ENCODE measurements around the gene MYH9. TPM values are rescaled to one million over a fixed set of nuclear protein-coding genes. Genes with fewer than 3 reads are reported as not detected.

Gene MYH9
- total and polyA plus RNA-seq, 4 donors: 32.3 to 150 (median 98.7) TPM

- H3K27me3 ChIP-seq (ENCODE audit: control insufficient read depth in 4 of 4, insufficient read depth in 4 of 4, low read length in 3 of 4): no peaks in the 10 kb centered on the region
- H3K9ac ChIP-seq (ENCODE audit: low read depth in 1 of 2, low read length in 2 of 2): no peak overlapping the region
- H3K9me3 ChIP-seq (ENCODE audit: control insufficient read depth in 4 of 4, low read length in 3 of 4): no peaks in the 10 kb centered on the region
- H3K4me3 ChIP-seq (ENCODE audit: low read depth in 1 of 3, low read length in 3 of 3): no peak overlapping the region
- TF ChIP-seq GABPA (IDR thresholded peaks at IDR 0.05 in 1 of 2, conservative IDR thresholded peaks at IDR 0.05 in 1 of 2) (no peak), SP1 (IDR thresholded peaks at IDR 0.05) (no peak), YY1 (IDR thresholded peaks at IDR 0.05) (no peak)
- no peak for DNase-seq (ENCODE audit: low spot score)
- no peak overlapping the region for H3K27ac ChIP-seq (ENCODE audit: low read depth in 1 of 2, low read length in 2 of 2)
- peaks cover 15 to 40% (median 30%) of the 10 kb centered on the region in 4 donors for H3K36me3 ChIP-seq (ENCODE audit: control insufficient read depth in 4 of 4, insufficient read depth in 3 of 4, low read depth in 1 of 4, low read length in 3 of 4)
- 55% methylated on average over 8 of the region's 8 CpGs for WGBS
- H3K4me1 ChIP-seq (ENCODE audit: control insufficient read depth in 4 of 4, insufficient read depth in 4 of 4, low read length in 3 of 4): peaks cover 8 to 47% (median 35%) of the 10 kb centered on the region in 4 donors
Measured at GRCh38 chr22:36280379-36280778, 107.4 kb downstream of the MYH9 start.

- H3K4me3 ChIP-seq (ENCODE audit: low read depth in 1 of 3, low read length in 3 of 3): peak overlapping the region in 1 of 3 donors; percentile 23
- peak overlapping the region; percentile 33 to 73 for H3K27ac ChIP-seq (ENCODE audit: low read depth in 1 of 2, low read length in 2 of 2)
- H3K36me3 ChIP-seq (ENCODE audit: control insufficient read depth in 4 of 4, insufficient read depth in 3 of 4, low read depth in 1 of 4, low read length in 3 of 4): peaks cover 15 to 29% (median 21%) of the 10 kb centered on the region in 4 donors
- no peaks in the 10 kb centered on the region for H3K9me3 ChIP-seq (ENCODE audit: control insufficient read depth in 4 of 4, low read length in 3 of 4)
- H3K9ac ChIP-seq (ENCODE audit: low read depth in 1 of 2, low read length in 2 of 2): no peak overlapping the region
- H3K4me1 ChIP-seq (ENCODE audit: control insufficient read depth in 4 of 4, insufficient read depth in 4 of 4, low read length in 3 of 4): peaks cover 7 to 39% (median 29%) of the 10 kb centered on the region in 4 donors
- no peak for TF ChIP-seq GABPA (IDR thresholded peaks at IDR 0.05 in 1 of 2, conservative IDR thresholded peaks at IDR 0.05 in 1 of 2)
- TF ChIP-seq YY1 (IDR thresholded peaks at IDR 0.05): peak; percentile 70
- TF ChIP-seq NR2F2 (IDR thresholded peaks at IDR 0.05): no peak
- peak; percentile 58 for TF ChIP-seq HNF4G (IDR thresholded peaks at IDR 0.05)
- TF ChIP-seq RXRA (IDR thresholded peaks at IDR 0.05): peak; percentile 74 to 91
- TF ChIP-seq MAX (IDR thresholded peaks at IDR 0.05): no peak
- TF ChIP-seq ZBTB33 (IDR thresholded peaks at IDR 0.05): no peak
- TF ChIP-seq CTCF (IDR thresholded peaks at IDR 0.05; ENCODE audit: low read depth, low read length, missing input control): no peak
- no peak for TF ChIP-seq TAF1 (conservative IDR thresholded peaks at IDR 0.05)
- no peak for TF ChIP-seq EGR1 (IDR thresholded peaks at IDR 0.05; ENCODE audit: low read depth in 2 of 2)
- peak; percentile 79 for TF ChIP-seq FOXA2 (IDR thresholded peaks at IDR 0.05)
- TF ChIP-seq FOXA1 (IDR thresholded peaks at IDR 0.05): peak; percentile 70
- TF ChIP-seq ATF3 (IDR thresholded peaks at IDR 0.05): no peak
- TF ChIP-seq RAD21 (IDR thresholded peaks at IDR 0.05): peak; percentile 11 to 24
- peak; percentile 94 for TF ChIP-seq HNF4A (conservative IDR thresholded peaks at IDR 0.05)
- TF ChIP-seq JUND (IDR thresholded peaks at IDR 0.05): peak; percentile 60 to 73
- TF ChIP-seq SP1 (IDR thresholded peaks at IDR 0.05): peak; percentile 81
- TF ChIP-seq REST (IDR thresholded peaks at IDR 0.05): peak; percentile 67
- WGBS: 26% methylated on average over 8 of the region's 8 CpGs
- no peak for DNase-seq (ENCODE audit: low spot score)
- no peaks in the 10 kb centered on the region for H3K27me3 ChIP-seq (ENCODE audit: control insufficient read depth in 4 of 4, insufficient read depth in 4 of 4, low read length in 3 of 4)
Measured at GRCh38 chr22:36279219-36279666, 108.5 kb downstream of the MYH9 start.
